ENCODE results near the gene ZFAND3. TPM values are rescaled to one million over a fixed set of nuclear protein-coding genes. Genes with fewer than 3 reads are reported as not detected.

ZFAND3 gene
- polyA plus RNA-seq, 1 donor (not counting 4 experiments of a cell fraction or from before 2014, with no cell fraction given): 19.6 TPM

DNA sequence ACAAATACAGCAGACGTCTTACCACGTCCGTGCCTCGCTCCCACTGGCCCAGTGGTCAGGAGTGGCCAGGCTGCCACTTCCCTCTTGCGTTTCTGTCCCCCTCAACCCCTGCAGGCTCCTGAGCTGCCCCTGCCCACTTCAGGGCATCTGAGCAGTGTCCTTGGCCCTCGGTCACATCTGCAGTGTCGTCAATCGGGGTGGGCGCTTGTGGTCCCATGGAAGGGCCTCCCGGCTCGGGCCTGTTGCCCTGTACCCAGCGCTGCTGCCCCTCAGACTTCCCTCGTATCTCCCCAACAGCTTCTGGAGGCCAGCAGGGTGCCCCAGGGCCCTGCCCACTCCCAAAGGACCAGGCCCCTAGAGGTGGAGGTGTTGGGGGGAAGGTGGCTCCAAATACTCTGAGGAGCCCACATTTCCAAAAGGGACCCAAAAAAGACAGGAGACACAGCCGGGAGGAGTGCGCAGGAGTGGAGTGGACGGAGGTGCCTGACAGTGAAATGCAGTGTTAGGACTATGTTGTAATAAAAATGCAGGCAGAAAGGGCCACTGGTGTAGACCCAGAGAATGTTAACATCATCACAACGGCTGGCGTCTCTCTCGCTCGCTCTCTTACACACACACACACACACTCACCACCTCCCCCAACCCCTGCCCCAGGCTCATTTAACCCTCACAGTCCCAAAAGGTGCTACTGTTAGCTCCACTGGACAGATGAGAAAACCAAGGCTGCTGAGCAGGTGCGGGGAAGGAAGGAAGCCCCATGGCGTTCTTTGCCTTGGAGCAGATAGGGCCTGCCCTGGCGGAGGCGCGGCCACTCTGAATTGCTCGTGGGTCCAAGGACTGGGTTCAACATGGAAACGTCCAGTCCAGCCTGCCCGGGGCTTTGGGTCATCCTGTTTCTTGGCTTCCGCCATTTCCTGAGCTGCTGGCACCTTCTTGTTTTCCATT is 343.9 kb downstream of the ZFAND3 start:
- no peaks in the 10 kb centered on the region for H4K20me1 ChIP-seq (ENCODE audit: control insufficient read depth, extremely low read depth, insufficient read depth, low read length)
- H3K4me1 ChIP-seq (ENCODE audit: control insufficient read depth, extremely low read depth, insufficient read depth, low read length): no peaks in the 10 kb centered on the region
- no peaks in the 10 kb centered on the region for H3K36me3 ChIP-seq (ENCODE audit: control insufficient read depth in 2 of 2, extremely low read depth in 1 of 2, insufficient read depth in 2 of 2, low read length in 2 of 2)
- DNase-seq (ENCODE audit: low read depth, low spot score) (no peak), FAIRE-seq (no peak)
- no peak overlapping the region for H3K4me2 ChIP-seq (ENCODE audit: control insufficient read depth, extremely low read depth, insufficient read depth, low read depth, low read length)
- H3K9me1 ChIP-seq (ENCODE audit: control insufficient read depth, extremely low read depth, insufficient read depth, low read length): no peaks in the 10 kb centered on the region
- no peaks in the 10 kb centered on the region for H3K79me2 ChIP-seq (ENCODE audit: control insufficient read depth, insufficient read depth, low read length)
- dilution Hi-C loops (cut with MboI; ENCODE audit: extremely low pct_ligation_motif_present, low sequenced_read_pairs): no loop called here
- no peaks in the 10 kb centered on the region for H3K9me3 ChIP-seq (ENCODE audit: control insufficient read depth, low read depth, low read length)
- no peak overlapping the region for H2AFZ ChIP-seq (ENCODE audit: control insufficient read depth, low read length)
- no peaks in the 10 kb centered on the region for H3K27me3 ChIP-seq (ENCODE audit: control insufficient read depth, extremely low read depth, insufficient read depth, low read length)
- no peak overlapping the region for H3K4me3 ChIP-seq (ENCODE audit: control insufficient read depth in 2 of 3, extremely low read depth in 1 of 3, insufficient read depth in 2 of 3, low read depth in 1 of 3, low read length in 3 of 3)
- no peak overlapping the region for H3K9ac ChIP-seq (ENCODE audit: control insufficient read depth, extremely low read depth, insufficient read depth, low read length)
- TF ChIP-seq, protein P1, sequence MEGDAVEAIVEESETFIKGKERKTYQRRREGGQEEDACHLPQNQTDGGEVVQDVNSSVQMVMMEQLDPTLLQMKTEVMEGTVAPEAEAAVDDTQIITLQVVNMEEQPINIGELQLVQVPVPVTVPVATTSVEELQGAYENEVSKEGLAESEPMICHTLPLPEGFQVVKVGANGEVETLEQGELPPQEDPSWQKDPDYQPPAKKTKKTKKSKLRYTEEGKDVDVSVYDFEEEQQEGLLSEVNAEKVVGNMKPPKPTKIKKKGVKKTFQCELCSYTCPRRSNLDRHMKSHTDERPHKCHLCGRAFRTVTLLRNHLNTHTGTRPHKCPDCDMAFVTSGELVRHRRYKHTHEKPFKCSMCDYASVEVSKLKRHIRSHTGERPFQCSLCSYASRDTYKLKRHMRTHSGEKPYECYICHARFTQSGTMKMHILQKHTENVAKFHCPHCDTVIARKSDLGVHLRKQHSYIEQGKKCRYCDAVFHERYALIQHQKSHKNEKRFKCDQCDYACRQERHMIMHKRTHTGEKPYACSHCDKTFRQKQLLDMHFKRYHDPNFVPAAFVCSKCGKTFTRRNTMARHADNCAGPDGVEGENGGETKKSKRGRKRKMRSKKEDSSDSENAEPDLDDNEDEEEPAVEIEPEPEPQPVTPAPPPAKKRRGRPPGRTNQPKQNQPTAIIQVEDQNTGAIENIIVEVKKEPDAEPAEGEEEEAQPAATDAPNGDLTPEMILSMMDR (optimal IDR thresholded peaks at IDR 0.05 in 1 of 3, IDR thresholded peaks at IDR 0.05 in 1 of 3, conservative IDR thresholded peaks at IDR 0.05 in 1 of 3; ENCODE audit: extremely low read depth in 1 of 3, insufficient read depth in 2 of 3, low read length in 3 of 3): no peak
- TF ChIP-seq EZH2 (IDR thresholded peaks at IDR 0.05; ENCODE audit: low read length): no peak
- no peak overlapping the region for H3K27ac ChIP-seq (ENCODE audit: control insufficient read depth, insufficient read depth, low read length)

- Histone ChIP-seq H3K4me1 (ENCODE audit: control insufficient read depth, extremely low read depth, insufficient read depth, low read length) (no peaks in the 10 kb centered on the region), H3K9me3 (ENCODE audit: control insufficient read depth, low read depth, low read length) (no peaks in the 10 kb centered on the region), H3K27ac (ENCODE audit: control insufficient read depth, insufficient read depth, low read length) (no peak overlapping the region), H3K79me2 (ENCODE audit: control insufficient read depth, insufficient read depth, low read length) (no peaks in the 10 kb centered on the region), H4K20me1 (ENCODE audit: control insufficient read depth, extremely low read depth, insufficient read depth, low read length) (no peaks in the 10 kb centered on the region), H3K9ac (ENCODE audit: control insufficient read depth, extremely low read depth, insufficient read depth, low read length) (no peak overlapping the region), H2AFZ (ENCODE audit: control insufficient read depth, low read length) (no peak overlapping the region), H3K27me3 (ENCODE audit: control insufficient read depth, extremely low read depth, insufficient read depth, low read length) (no peaks in the 10 kb centered on the region), H3K9me1 (ENCODE audit: control insufficient read depth, extremely low read depth, insufficient read depth, low read length) (no peaks in the 10 kb centered on the region), H3K36me3 (ENCODE audit: control insufficient read depth in 2 of 2, extremely low read depth in 1 of 2, insufficient read depth in 2 of 2, low read length in 2 of 2) (no peaks in the 10 kb centered on the region), H3K4me3 (ENCODE audit: control insufficient read depth in 2 of 3, extremely low read depth in 1 of 3, insufficient read depth in 2 of 3, low read depth in 1 of 3, low read length in 3 of 3) (no peak overlapping the region), H3K4me2 (ENCODE audit: control insufficient read depth, extremely low read depth, insufficient read depth, low read depth, low read length) (no peak overlapping the region)
- no peak for TF ChIP-seq EZH2 (IDR thresholded peaks at IDR 0.05; ENCODE audit: low read length)
- TF ChIP-seq, protein P1 (optimal IDR thresholded peaks at IDR 0.05 in 1 of 3, IDR thresholded peaks at IDR 0.05 in 1 of 3, conservative IDR thresholded peaks at IDR 0.05 in 1 of 3; ENCODE audit: extremely low read depth in 1 of 3, insufficient read depth in 2 of 3, low read length in 3 of 3): no peak
- no peak for DNase-seq (ENCODE audit: low read depth, low spot score)
- FAIRE-seq: no peak
- dilution Hi-C loops (cut with MboI; ENCODE audit: extremely low pct_ligation_motif_present, low sequenced_read_pairs): no loop called here
Observed at GRCh38 chr6:38164131-38164481, 344.6 kb downstream of the ZFAND3 start.

Measured in keratinocyte (primary cell).